KMS-11 (cell line): ENCODE data around the gene SHROOM3.

ENCODE experiments used
- H2AFZ ChIP-seq: fragments of 200-600 bp; sonication (generic); 2 replicates; pipeline ENCODE4 v1.6.1; 2016; ENCODE audit warnings: antibody characterized with exemption, mixed run types, low read depth
- H3K27ac ChIP-seq: fragments of 200-600 bp; sonication (generic); 2 replicates; pipeline ENCODE4 v1.6.1; 2016; ENCODE audit warnings: mild to moderate bottlenecking, mixed run types
- H3K27me3 ChIP-seq: fragments of 200-600 bp; sonication (generic); 2 replicates; pipeline ENCODE4 v1.6.1; 2017; ENCODE audit warnings: mild to moderate bottlenecking, low read depth, mixed run types, moderate library complexity; ENCODE audit not compliant: insufficient read depth
- H3K36me3 ChIP-seq: fragments of 200-600 bp; sonication (generic); 2 replicates; pipeline ENCODE4 v1.6.1; 2017; ENCODE audit warnings: mild to moderate bottlenecking, mixed run types; ENCODE audit not compliant: insufficient read depth
- H3K4me1 ChIP-seq: fragments of 200-600 bp; sonication (generic); 2 replicates; pipeline ENCODE4 v1.6.1; 2016; ENCODE audit warnings: mild to moderate bottlenecking, low read depth, mixed run types; ENCODE audit not compliant: poor library complexity, severe bottlenecking
- H3K4me2 ChIP-seq: fragments of 200-600 bp; sonication (generic); 2 replicates; pipeline ENCODE4 v1.7.0; 2016; ENCODE audit warnings: mild to moderate bottlenecking, mixed run types
- H3K4me3 ChIP-seq: fragments of 200-600 bp; sonication (generic); IDR thresholded peaks from 2 replicates; pipeline ENCODE4 v1.6.1; 2017; ENCODE audit warnings: low read depth, low read length, mixed read lengths; ENCODE audit not compliant: insufficient read depth
- H3K79me2 ChIP-seq: fragments of 200-600 bp; sonication (generic); 2 replicates; pipeline ENCODE4 v1.6.1; 2016; ENCODE audit warnings: low read depth, mixed run types; ENCODE audit not compliant: insufficient read depth
- H3K9ac ChIP-seq: fragments of 200-600 bp; sonication (generic); 2 replicates; pipeline ENCODE4 v1.6.1; 2016; ENCODE audit warnings: mild to moderate bottlenecking, mixed run types
- H4K20me1 ChIP-seq: fragments of 200-600 bp; sonication (generic); 2 replicates; pipeline ENCODE4 v1.6.1; 2016; ENCODE audit warnings: mild to moderate bottlenecking, mixed run types; ENCODE audit not compliant: insufficient read depth
- CTCF ChIP-seq: fragments of 200-600 bp; sonication (generic); conservative IDR thresholded peaks from 2 replicates; pipeline ENCODE4 v1.6.1; 2017; ENCODE audit warnings: low read depth, mild to moderate bottlenecking, antibody characterized with exemption, low read length, moderate library complexity, mixed read lengths

SHROOM3 gene

GRCh38 chr4:76729980-76730379 lies 295.0 kb downstream of the SHROOM3 start:
- H3K27ac ChIP-seq, result no peak overlapping the region
- H3K9ac ChIP-seq, result no peak overlapping the region
- peaks cover 12% of the 10 kb centered on the region for H3K4me1 ChIP-seq
- no peaks in the 10 kb centered on the region for H4K20me1 ChIP-seq
- H3K36me3 ChIP-seq, result no peaks in the 10 kb centered on the region
- H3K4me3 ChIP-seq, result no peak overlapping the region
- H3K27me3 ChIP-seq, result no peaks in the 10 kb centered on the region
- no peak overlapping the region for H3K4me2 ChIP-seq
- no peaks in the 10 kb centered on the region for H3K79me2 ChIP-seq
- no peak for TF ChIP-seq CTCF
- no peak overlapping the region for H2AFZ ChIP-seq

GRCh38 chr4:76732246-76732645 lies 297.2 kb downstream of the SHROOM3 start:
- Histone ChIP-seq H3K4me3 (no peak overlapping the region), H3K27me3 (no peaks in the 10 kb centered on the region), H2AFZ (no peak overlapping the region), H3K27ac (no peak overlapping the region), H4K20me1 (no peaks in the 10 kb centered on the region), H3K79me2 (no peaks in the 10 kb centered on the region), H3K36me3 (no peaks in the 10 kb centered on the region), H3K4me2 (no peak overlapping the region), H3K4me1 (peaks cover 8% of the 10 kb centered on the region), H3K9ac (no peak overlapping the region)
- no peak for TF ChIP-seq CTCF

DNA sequence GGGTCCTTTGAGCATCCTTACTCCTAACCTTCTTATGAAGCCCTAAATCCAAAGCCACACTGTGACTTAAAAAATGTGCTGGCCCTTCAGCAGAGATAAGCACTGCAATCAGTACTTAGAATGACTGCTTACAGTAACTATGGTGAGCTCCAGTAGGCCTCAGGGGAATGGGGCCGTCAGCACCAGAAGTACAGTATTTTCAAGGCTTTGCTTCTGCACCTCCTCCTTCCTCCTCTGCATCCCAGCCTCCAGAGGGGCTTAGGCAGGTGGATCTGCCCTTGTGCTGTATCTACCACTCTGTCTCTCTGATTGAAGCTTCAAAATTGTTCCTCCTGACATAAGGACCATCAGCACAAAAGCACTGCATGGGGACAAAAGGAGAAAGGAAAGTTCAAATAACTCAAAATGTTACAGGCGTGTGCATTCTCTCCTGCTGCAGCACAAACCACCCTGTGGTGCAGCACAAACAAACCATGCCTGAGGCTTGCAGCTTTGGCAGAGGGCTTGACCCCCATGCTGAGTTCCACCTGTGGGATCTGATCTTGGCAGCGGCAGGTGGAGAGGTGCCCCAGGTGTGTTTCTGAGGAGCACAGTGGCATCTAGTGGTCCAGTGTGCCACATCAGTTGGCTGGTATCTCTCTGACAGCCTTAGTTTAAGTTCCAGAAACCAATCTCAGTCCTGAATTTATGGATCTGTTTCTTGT lies 298.2 kb downstream of the SHROOM3 start:
- Histone ChIP-seq H3K4me1 (peaks cover 8% of the 10 kb centered on the region), H3K79me2 (no peaks in the 10 kb centered on the region), H2AFZ (no peak overlapping the region), H3K4me2 (no peak overlapping the region), H3K9ac (no peak overlapping the region), H3K4me3 (no peak overlapping the region), H3K27me3 (no peaks in the 10 kb centered on the region), H3K27ac (no peak overlapping the region; the same call in 1 of the 2 replicates), H3K36me3 (no peaks in the 10 kb centered on the region), H4K20me1 (no peaks in the 10 kb centered on the region)
- peak; percentile 67 for TF ChIP-seq CTCF

DNA sequence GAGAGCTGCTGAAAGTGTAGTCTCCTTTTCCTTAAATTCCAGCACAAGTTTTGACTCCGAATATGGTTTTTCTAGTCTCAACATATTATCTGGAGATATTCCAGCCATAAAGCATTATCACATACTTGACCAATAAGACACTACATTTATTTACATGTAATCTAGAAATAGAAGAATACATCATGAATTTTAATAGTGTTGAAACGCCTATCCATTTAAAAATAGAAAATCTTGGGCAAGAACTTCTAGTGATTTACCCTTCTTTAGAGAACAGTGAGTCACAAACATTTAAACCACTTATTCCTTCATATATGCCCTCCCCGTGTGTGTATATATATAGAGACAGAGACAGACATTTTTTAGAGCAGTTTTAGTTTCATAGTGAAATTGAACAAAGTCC lies 301.4 kb downstream of the SHROOM3 start:
- Histone ChIP-seq H3K27ac (no peak overlapping the region), H3K27me3 (no peaks in the 10 kb centered on the region), H3K4me2 (no peak overlapping the region), H3K4me1 (peaks cover 8% of the 10 kb centered on the region), H3K36me3 (no peaks in the 10 kb centered on the region), H2AFZ (no peak overlapping the region), H4K20me1 (no peaks in the 10 kb centered on the region), H3K4me3 (no peak overlapping the region), H3K9ac (no peak overlapping the region), H3K79me2 (no peaks in the 10 kb centered on the region)
- TF ChIP-seq CTCF, result no peak
